Measurements from ENCODE around the gene ZNF439.
"Not testable (repeated sequence)": the region's sequence is repeated elsewhere in the genome, so short reads cannot be mapped to it uniquely, and the experiment has no call there.

The ZNF439 gene

DNA sequence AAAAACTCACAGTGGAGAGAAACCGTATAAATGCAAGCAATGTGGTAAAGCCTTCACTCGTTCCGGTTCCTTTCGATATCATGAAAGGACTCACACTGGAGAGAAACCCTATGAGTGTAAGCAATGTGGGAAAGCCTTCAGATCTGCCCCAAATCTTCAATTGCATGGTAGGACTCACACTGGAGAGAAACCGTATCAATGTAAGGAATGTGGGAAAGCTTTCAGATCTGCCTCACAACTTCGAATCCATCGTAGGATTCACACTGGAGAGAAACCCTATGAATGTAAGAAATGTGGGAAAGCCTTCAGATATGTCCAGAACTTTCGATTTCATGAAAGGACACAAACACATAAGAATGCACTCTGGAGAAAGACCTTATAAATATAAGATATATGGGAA is 19.7 kb downstream of the ZNF439 start:
- Histone ChIP-seq H3K4me3 (ENCODE audit: extremely low read depth, insufficient read depth, low read length, poor library complexity, severe bottlenecking) (no peak overlapping the region), H3K36me3 (ENCODE audit: control insufficient read depth, insufficient read depth, low read length) (peaks cover 4% of the 10 kb centered on the region), H3K4me1 (ENCODE audit: control insufficient read depth, insufficient read depth, low read length, poor library complexity, severe bottlenecking) (no peaks in the 10 kb centered on the region), H3K9me3 (ENCODE audit: control insufficient read depth, low read length) (peaks cover 43% of the 10 kb centered on the region), H3K27ac (ENCODE audit: low read depth, low read length, severe bottlenecking) (no peak overlapping the region)
- 88 to 89% methylated on average over 6 to 7 of the region's 8 CpGs for WGBS, 2 experiments (ENCODE audit: insufficient coverage in 2 of 2)

GRCh38 chr19:11872624-11873023 is 24.1 kb downstream of the ZNF439 start:
- H3K36me3 ChIP-seq (ENCODE audit: control insufficient read depth, insufficient read depth, low read length) = no peaks in the 10 kb centered on the region
- no peak overlapping the region for H3K27ac ChIP-seq (ENCODE audit: low read depth, low read length, severe bottlenecking)
- WGBS, 2 experiments (ENCODE audit: insufficient coverage in 2 of 2) = 83 to 88% methylated on average over 8 of the region's 9 CpGs
- no peaks in the 10 kb centered on the region for H3K4me1 ChIP-seq (ENCODE audit: control insufficient read depth, insufficient read depth, low read length, poor library complexity, severe bottlenecking)
- peaks cover 26% of the 10 kb centered on the region for H3K9me3 ChIP-seq (ENCODE audit: control insufficient read depth, low read length)
- no peak overlapping the region for H3K4me3 ChIP-seq (ENCODE audit: extremely low read depth, insufficient read depth, low read length, poor library complexity, severe bottlenecking)

- H3K36me3 ChIP-seq (ENCODE audit: control insufficient read depth, insufficient read depth, low read length) = no peaks in the 10 kb centered on the region
- no peak overlapping the region for H3K27ac ChIP-seq (ENCODE audit: low read depth, low read length, severe bottlenecking)
- peaks cover 15% of the 10 kb centered on the region for H3K9me3 ChIP-seq (ENCODE audit: control insufficient read depth, low read length)
- no peak overlapping the region for H3K4me3 ChIP-seq (ENCODE audit: extremely low read depth, insufficient read depth, low read length, poor library complexity, severe bottlenecking)
- no peaks in the 10 kb centered on the region for H3K4me1 ChIP-seq (ENCODE audit: control insufficient read depth, insufficient read depth, low read length, poor library complexity, severe bottlenecking)
- WGBS, 2 experiments (ENCODE audit: insufficient coverage in 2 of 2) = no CpG with 5 or more reads among the region's 1 CpG
Measured at GRCh38 chr19:11873762-11874161, 25.2 kb downstream of the ZNF439 start.

DNA sequence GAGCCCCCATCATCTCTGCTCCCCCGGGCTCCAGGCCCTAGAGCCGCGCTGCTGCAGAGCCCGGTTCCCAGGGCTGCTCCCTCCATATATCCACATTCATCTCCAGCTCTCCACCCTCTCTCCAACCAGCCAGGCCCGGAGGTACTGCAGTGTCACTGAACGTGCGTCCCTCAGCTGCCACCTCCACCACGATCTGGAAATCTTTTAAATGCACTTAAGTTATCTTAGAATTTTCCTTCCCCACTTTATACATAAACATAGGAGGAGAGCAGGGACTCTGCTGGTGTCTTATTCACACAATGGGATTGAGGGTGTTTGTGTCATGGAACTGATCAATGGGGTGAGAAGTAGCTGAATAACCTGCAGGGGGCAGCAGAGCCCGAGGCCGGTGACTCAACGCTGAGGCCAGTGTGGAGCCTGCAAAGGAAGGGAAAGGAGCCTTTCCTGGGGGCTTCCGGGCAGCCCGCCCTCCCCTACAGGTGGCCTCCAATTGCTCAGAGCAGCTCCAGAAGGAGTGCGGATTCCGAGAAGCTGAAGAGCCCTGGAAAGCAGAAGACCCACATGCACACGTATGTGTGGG is 31.3 kb downstream of the ZNF439 start:
- H3K9me3 ChIP-seq (ENCODE audit: control insufficient read depth, low read length) = peaks cover 10% of the 10 kb centered on the region

GRCh38 chr19:11880598-11880997 is 32.1 kb downstream of the ZNF439 start:
- Histone ChIP-seq H3K4me1 (ENCODE audit: control insufficient read depth, insufficient read depth, low read length, poor library complexity, severe bottlenecking) (no peaks in the 10 kb centered on the region), H3K36me3 (ENCODE audit: control insufficient read depth, insufficient read depth, low read length) (no peaks in the 10 kb centered on the region), H3K27ac (ENCODE audit: low read depth, low read length, severe bottlenecking) (no peak overlapping the region), H3K9me3 (ENCODE audit: control insufficient read depth, low read length) (peaks cover 13% of the 10 kb centered on the region), H3K4me3 (ENCODE audit: extremely low read depth, insufficient read depth, low read length, poor library complexity, severe bottlenecking) (no peak overlapping the region)
- 90 to 91% methylated on average over 8 to 12 of the region's 12 CpGs for WGBS, 2 experiments (ENCODE audit: insufficient coverage in 2 of 2)

More for the DNA sequence above, 31.3 kb downstream of the ZNF439 start:
- not testable (repeated sequence) for H3K4me1 ChIP-seq (ENCODE audit: control insufficient read depth, insufficient read depth, low read length, poor library complexity, severe bottlenecking); H3K27ac ChIP-seq (ENCODE audit: low read depth, low read length, severe bottlenecking); H3K4me3 ChIP-seq (ENCODE audit: extremely low read depth, insufficient read depth, low read length, poor library complexity, severe bottlenecking); H3K36me3 ChIP-seq (ENCODE audit: control insufficient read depth, insufficient read depth, low read length)
- WGBS, 2 experiments (ENCODE audit: insufficient coverage in 2 of 2) = 57 to 84% methylated on average over 5 to 16 of the region's 16 CpGs

DNA sequence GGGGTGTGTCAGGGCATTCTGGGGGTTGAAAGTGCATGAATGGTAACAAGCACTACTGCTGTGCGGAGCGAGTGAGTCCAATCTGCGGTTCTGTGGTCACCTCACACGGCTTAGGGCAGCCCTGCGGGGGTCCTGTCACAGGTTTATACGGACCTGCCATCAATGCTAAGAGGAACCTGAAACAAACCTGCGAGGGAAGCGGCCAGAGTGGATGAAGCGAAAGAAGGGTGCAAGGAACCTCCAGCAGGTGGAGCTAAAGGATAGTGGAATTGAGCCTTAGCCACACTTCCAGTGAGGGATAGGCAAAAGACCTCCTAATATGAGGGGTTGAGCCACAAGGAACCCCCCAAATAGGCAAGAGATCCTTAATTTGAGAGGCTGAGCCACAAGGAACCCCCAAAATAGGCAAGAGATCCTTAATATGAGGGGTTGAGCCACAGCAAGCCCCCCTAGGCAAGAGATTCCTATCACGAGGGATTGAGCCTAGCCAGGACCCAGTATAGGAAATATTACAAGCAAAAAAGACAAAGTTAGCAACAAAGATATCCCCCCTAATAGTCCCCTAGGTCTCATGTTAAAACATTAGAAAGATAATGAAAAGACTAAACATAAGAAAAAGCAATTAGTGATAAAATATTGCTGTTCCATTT is 32.8 kb downstream of the ZNF439 start:
- 15 to 29% methylated on average over 5 to 9 of the region's 10 CpGs for whole genome bisulfite sequencing, 2 experiments (ENCODE audit: insufficient coverage in 2 of 2)
- Histone ChIP-seq H3K9me3 (ENCODE audit: control insufficient read depth, low read length) (peaks cover 17% of the 10 kb centered on the region), H3K36me3 (ENCODE audit: control insufficient read depth, insufficient read depth, low read length) (no peaks in the 10 kb centered on the region), H3K27ac (ENCODE audit: low read depth, low read length, severe bottlenecking) (no peak overlapping the region), H3K4me3 (ENCODE audit: extremely low read depth, insufficient read depth, low read length, poor library complexity, severe bottlenecking) (no peak overlapping the region), H3K4me1 (ENCODE audit: control insufficient read depth, insufficient read depth, low read length, poor library complexity, severe bottlenecking) (no peaks in the 10 kb centered on the region)

- Histone ChIP-seq H3K4me3 (ENCODE audit: extremely low read depth, insufficient read depth, low read length, poor library complexity, severe bottlenecking) (no peak overlapping the region), H3K36me3 (ENCODE audit: control insufficient read depth, insufficient read depth, low read length) (no peaks in the 10 kb centered on the region), H3K4me1 (ENCODE audit: control insufficient read depth, insufficient read depth, low read length, poor library complexity, severe bottlenecking) (no peaks in the 10 kb centered on the region), H3K9me3 (ENCODE audit: control insufficient read depth, low read length) (peaks cover 19% of the 10 kb centered on the region), H3K27ac (ENCODE audit: low read depth, low read length, severe bottlenecking) (no peak overlapping the region)
- no CpG with 5 or more reads among the region's 2 CpGs for WGBS, 2 experiments (ENCODE audit: insufficient coverage in 2 of 2)
Measured at GRCh38 chr19:11882606-11883005, 34.1 kb downstream of the ZNF439 start.

DNA sequence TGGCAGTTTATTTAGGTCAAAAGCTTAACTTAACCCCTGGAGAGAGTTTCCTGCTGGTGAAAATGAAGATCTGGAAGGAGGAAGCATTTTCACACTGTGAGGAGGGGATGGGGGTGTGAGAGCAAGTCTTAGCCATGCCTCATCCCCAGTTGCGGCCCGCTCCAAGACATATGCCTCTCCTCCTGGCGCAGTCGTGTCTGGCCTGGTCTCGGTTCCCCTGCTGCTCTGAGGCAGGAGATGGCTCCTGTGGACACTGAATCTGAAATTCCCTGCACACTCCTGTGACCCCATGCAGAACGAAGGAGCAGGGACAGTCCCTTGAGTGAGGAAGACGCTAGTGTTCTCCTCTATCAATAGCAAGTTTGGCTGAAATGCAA is 38.7 kb downstream of the ZNF439 start:
- WGBS, 2 experiments (ENCODE audit: insufficient coverage in 2 of 2) = 55 to 75% methylated on average over 3 to 6 of the region's 7 CpGs
- H3K9me3 ChIP-seq (ENCODE audit: control insufficient read depth, low read length) = peaks cover 19% of the 10 kb centered on the region
- H3K4me3 ChIP-seq (ENCODE audit: extremely low read depth, insufficient read depth, low read length, poor library complexity, severe bottlenecking) = no peak overlapping the region
- H3K27ac ChIP-seq (ENCODE audit: low read depth, low read length, severe bottlenecking) = peak overlapping the region; percentile 95
- peaks cover 21% of the 10 kb centered on the region for H3K36me3 ChIP-seq (ENCODE audit: control insufficient read depth, insufficient read depth, low read length)
- no peaks in the 10 kb centered on the region for H3K4me1 ChIP-seq (ENCODE audit: control insufficient read depth, insufficient read depth, low read length, poor library complexity, severe bottlenecking)

GRCh38 chr19:11887611-11888531 is 39.3 kb downstream of the ZNF439 start, which contains the start of gene ZNF69:
Gene ZNF69 (plus strand): TSS chr19:11887782. CDS start chr19:11887924, 142 bp downstream.
- Histone ChIP-seq H3K36me3 (ENCODE audit: control insufficient read depth, insufficient read depth, low read length) (peaks cover 25% of the 10 kb centered on the region), H3K9me3 (ENCODE audit: control insufficient read depth, low read length) (peaks cover 26% of the 10 kb centered on the region), H3K4me1 (ENCODE audit: control insufficient read depth, insufficient read depth, low read length, poor library complexity, severe bottlenecking) (no peaks in the 10 kb centered on the region), H3K4me3 (ENCODE audit: extremely low read depth, insufficient read depth, low read length, poor library complexity, severe bottlenecking) (peak within 1 kb of the TSS; percentile 79), H3K27ac (ENCODE audit: low read depth, low read length, severe bottlenecking) (peak within 1 kb of the TSS; percentile 95)
- 2 to 5% methylated on average over 50 to 56 of the region's 56 CpGs for WGBS, 2 experiments (ENCODE audit: insufficient coverage in 2 of 2)

DNA sequence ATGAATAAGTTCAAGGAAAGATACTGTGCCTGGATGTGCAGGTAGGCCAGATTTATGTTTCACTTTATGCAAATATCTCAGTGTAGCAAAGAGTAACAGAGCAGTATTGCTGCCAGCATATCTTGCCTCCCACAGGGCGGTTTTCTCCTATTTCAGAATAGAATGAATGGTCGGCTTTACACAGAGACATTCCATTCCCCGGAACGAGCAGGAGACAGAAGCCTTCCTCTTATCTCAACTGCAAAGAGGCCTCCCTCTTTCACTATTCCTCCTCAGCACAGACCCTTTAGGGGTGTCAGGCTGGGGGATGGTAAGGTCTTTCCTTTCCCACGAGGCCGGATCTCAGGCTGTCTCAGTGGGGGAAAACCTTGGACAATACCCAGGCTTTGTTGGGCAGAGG is 41.4 kb downstream of the ZNF439 start:
- 46 to 64% methylated on average over 3 to 4 of the region's 6 CpGs for WGBS, 2 experiments (ENCODE audit: insufficient coverage in 2 of 2)
- not testable (repeated sequence) for H3K27ac ChIP-seq (ENCODE audit: low read depth, low read length, severe bottlenecking); H3K4me3 ChIP-seq (ENCODE audit: extremely low read depth, insufficient read depth, low read length, poor library complexity, severe bottlenecking); H3K4me1 ChIP-seq (ENCODE audit: control insufficient read depth, insufficient read depth, low read length, poor library complexity, severe bottlenecking)
- Histone ChIP-seq H3K9me3 (ENCODE audit: control insufficient read depth, low read length) (peaks cover 40% of the 10 kb centered on the region), H3K36me3 (ENCODE audit: control insufficient read depth, insufficient read depth, low read length) (peaks cover 44% of the 10 kb centered on the region)
